NB4 (cell line): Measurements from ENCODE around the gene SLC36A2.
"Not testable (repeated sequence)": the region's sequence is repeated elsewhere in the genome, so short reads cannot be mapped to it uniquely, and the experiment has no call there.

Experiments used
- CTCF ChIP-seq: IDR thresholded peaks from one replicate; pipeline ENCODE4 v1.5.1; 2012; ENCODE audit warnings: low read depth, low read length
- MAX ChIP-seq: IDR thresholded peaks from 2 replicates; pipeline ENCODE4 v1.6.1; 2011; ENCODE audit warnings: low read depth, low read length
- MYC ChIP-seq: IDR thresholded peaks from 2 replicates; pipeline ENCODE4 v1.6.1; 2011; ENCODE audit warnings: low read depth, low read length
- POLR2A ChIP-seq: IDR thresholded peaks from 2 replicates; pipeline ENCODE4 v1.6.1; 2011; ENCODE audit warnings: mild to moderate bottlenecking; ENCODE audit not compliant: insufficient read length; ENCODE audit errors: extremely low read depth

GRCh38 chr5:151309266-151309665, 38.1 kb downstream of the SLC36A2 start:
- TF ChIP-seq POLR2A, CTCF, MAX, MYC: not testable (repeated sequence)
